BJ (cell line): ENCODE measurements around the gene FNDC3A. TPM values are rescaled to one million over a fixed set of nuclear protein-coding genes. Genes with fewer than 3 reads are reported as not detected.

Experiments used
- CTCF ChIA-PET: fragments of 350-600 bp; formaldehyde crosslinking; extraction: SDS; loops from one replicate; lab custom pipeline; 2021; ENCODE audit warnings: antibody characterized with exemption, inconsistent platforms; lab: Yijun Ruan, JAX
- POLR2A ChIA-PET: fragments of 300-600 bp; sonication (Branson Sonifier 250); formaldehyde crosslinking; extraction: SDS; loops from one replicate; lab custom pipeline; 2021; ENCODE audit warnings: antibody characterized with exemption; lab: Charles Lee
- DNase-seq: peaks from one replicate; pipeline ENCODE4 v3.0.0-alpha.2; 2011; ENCODE audit warnings: low read depth
- H3K27me3 ChIP-seq: 2 replicates; pipeline ENCODE4 v1.6.0; 2011; ENCODE audit warnings: low read length; ENCODE audit not compliant: control insufficient read depth, insufficient read depth
- H3K36me3 ChIP-seq: 2 replicates; pipeline ENCODE4 v1.5.1; 2011; ENCODE audit warnings: low read length; ENCODE audit not compliant: control insufficient read depth, insufficient read depth
- H3K4me3 ChIP-seq: 2 replicates; pipeline ENCODE4 v1.5.1; 2011; ENCODE audit warnings: low read depth, mild to moderate bottlenecking, control low read depth, low read length
- polyA plus RNA-seq: library from polyadenylated mRNA; depleted of rRNA; stranded (reverse); fragments of >200 nt; gene quantifications from 2 replicates; pipeline ENCODE4 v1.2.3, GENCODE V29; 2011
- TF ChIP-seq, protein P1 (sequence below): IDR thresholded peaks from 2 replicates; pipeline ENCODE4 v1.5.1; 2011; ENCODE audit warnings: low read depth, mild to moderate bottlenecking, control low read depth, inconsistent platforms, low read length, moderate library complexity; ENCODE audit not compliant: insufficient read depth

Gene FNDC3A
- polyA plus RNA-seq, 1 experiment, result 30.7 TPM

DNA sequence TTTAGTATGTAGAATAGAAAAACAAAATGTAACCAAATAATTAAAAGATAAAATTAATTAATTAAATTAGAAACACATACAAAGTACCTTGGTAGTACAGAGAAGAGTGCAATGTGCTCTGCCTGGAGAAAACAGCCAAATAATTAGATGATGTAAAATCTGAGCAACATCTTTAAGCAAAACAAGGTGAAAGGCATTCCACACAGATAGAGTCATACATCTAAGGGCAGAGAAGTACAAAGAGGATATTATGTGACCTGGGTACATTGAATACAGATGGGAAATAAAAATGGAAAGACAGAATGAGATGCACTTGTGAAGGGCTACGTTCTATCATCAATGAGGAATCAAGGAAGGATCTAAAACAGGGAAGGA lies 25.2 kb upstream of the FNDC3A start:
- H3K27me3 ChIP-seq, result no peaks in the 10 kb centered on the region
- CTCF ChIA-PET, result no interaction called here
- POLR2A ChIA-PET, result no interaction called here
- H3K36me3 ChIP-seq, result no peaks in the 10 kb centered on the region
- TF ChIP-seq, protein P1, sequence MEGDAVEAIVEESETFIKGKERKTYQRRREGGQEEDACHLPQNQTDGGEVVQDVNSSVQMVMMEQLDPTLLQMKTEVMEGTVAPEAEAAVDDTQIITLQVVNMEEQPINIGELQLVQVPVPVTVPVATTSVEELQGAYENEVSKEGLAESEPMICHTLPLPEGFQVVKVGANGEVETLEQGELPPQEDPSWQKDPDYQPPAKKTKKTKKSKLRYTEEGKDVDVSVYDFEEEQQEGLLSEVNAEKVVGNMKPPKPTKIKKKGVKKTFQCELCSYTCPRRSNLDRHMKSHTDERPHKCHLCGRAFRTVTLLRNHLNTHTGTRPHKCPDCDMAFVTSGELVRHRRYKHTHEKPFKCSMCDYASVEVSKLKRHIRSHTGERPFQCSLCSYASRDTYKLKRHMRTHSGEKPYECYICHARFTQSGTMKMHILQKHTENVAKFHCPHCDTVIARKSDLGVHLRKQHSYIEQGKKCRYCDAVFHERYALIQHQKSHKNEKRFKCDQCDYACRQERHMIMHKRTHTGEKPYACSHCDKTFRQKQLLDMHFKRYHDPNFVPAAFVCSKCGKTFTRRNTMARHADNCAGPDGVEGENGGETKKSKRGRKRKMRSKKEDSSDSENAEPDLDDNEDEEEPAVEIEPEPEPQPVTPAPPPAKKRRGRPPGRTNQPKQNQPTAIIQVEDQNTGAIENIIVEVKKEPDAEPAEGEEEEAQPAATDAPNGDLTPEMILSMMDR, result no peak
- peak; percentile 7 for DNase-seq
- H3K4me3 ChIP-seq, result no peak overlapping the region

- ChIA-PET POLR2A (no interaction called here), CTCF (no interaction called here)
- H3K27me3 ChIP-seq, result no peaks in the 10 kb centered on the region
- TF ChIP-seq, protein P1, result no peak
- H3K4me3 ChIP-seq, result no peak overlapping the region
- no peak for DNase-seq
- H3K36me3 ChIP-seq, result no peaks in the 10 kb centered on the region
Observed at GRCh38 chr13:48954081-48954480, 21.6 kb upstream of the FNDC3A start.

DNA sequence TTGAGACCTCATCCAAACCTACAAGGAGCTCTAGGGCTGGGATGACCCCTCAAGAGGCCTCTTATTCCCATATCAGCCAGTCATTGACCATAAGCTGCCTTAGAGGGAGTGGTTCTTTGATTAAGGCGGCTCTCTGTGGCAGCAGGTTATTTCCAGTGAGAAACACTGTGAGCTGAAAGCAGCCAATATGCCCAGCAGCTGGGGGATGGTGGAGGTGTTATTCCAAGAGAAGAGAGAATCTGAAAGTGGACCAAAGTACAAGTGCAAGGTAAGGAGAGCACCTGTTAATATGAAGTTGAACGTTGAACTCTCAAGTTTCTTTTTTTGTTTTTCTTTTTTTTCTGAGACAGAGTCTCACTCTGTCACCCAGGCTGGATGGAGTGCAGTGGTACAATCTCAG lies 20.2 kb upstream of the FNDC3A start:
- no peak for DNase-seq
- ChIA-PET POLR2A (no interaction called here), CTCF (no interaction called here)
- H3K4me3 ChIP-seq, result no peak overlapping the region
- no peaks in the 10 kb centered on the region for H3K36me3 ChIP-seq
- no peaks in the 10 kb centered on the region for H3K27me3 ChIP-seq
- TF ChIP-seq, protein P1, result no peak

GRCh38 chr13:48961379-48961778 lies 14.3 kb upstream of the FNDC3A start:
- TF ChIP-seq, protein P1, result no peak
- POLR2A ChIA-PET, result no interaction called here
- Histone ChIP-seq H3K4me3 (no peak overlapping the region), H3K36me3 (no peaks in the 10 kb centered on the region), H3K27me3 (no peaks in the 10 kb centered on the region)
- CTCF ChIA-PET, result no interaction called here
- DNase-seq, result no peak

DNA sequence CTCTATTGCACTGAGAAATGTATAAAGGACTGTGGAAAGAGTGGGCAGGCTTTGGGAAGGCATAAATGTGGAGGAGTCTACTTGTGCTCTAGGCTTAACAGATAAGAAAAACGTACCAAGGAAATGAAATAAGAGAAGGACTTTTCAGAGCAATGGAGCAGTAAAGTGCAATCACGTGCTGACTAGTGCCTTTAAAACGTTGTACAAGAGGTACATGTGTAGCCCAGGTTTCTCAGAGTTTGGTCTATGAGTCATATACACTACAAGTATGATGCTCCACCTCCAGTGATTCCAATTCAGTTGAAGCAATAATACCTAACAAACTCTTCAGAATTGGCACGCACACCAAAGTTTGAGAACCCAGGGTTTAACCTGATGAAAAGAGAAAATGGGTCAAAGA lies 13.4 kb upstream of the FNDC3A start:
- Histone ChIP-seq H3K36me3 (no peaks in the 10 kb centered on the region), H3K27me3 (no peaks in the 10 kb centered on the region), H3K4me3 (no peak overlapping the region)
- TF ChIP-seq, protein P1, result no peak
- POLR2A ChIA-PET, result no interaction called here
- no peak for DNase-seq
- CTCF ChIA-PET, result no interaction called here
